IMR-90 (cell line): ENCODE results near the gene LRG1. TPM values are rescaled to one million over a fixed set of nuclear protein-coding genes. Genes with fewer than 3 reads are reported as not detected.

Experiments
- BHLHE40 ChIP-seq: fragments of 150-350 bp; IDR thresholded peaks from 2 replicates; pipeline ENCODE4 v1.6.1; 2016; ENCODE audit warnings: mild to moderate bottlenecking, low read depth, low read length
- MAFK ChIP-seq: IDR thresholded peaks from 2 replicates; pipeline ENCODE4 v1.6.1; 2012; ENCODE audit warnings: low read depth, low read length, improper control_type of control experiment
- POLR2A ChIP-seq: IDR thresholded peaks from 2 replicates; pipeline ENCODE4 v1.6.1; 2012; ENCODE audit warnings: mild to moderate bottlenecking, low read depth, low read length
- polyA plus RNA-seq, 3 experiments: library from polyadenylated mRNA; depleted of rRNA; stranded (reverse); fragments of >200 nt; gene quantifications; 2 replicates each; pipeline ENCODE4 v1.2.3, GENCODE V29; 2012; ENCODE audit warnings: low replicate concordance in 1 of 3
- total RNA-seq: library from RNA; depleted of rRNA; stranded (reverse); fragments of >200 nt; gene quantifications from 2 replicates; pipeline ENCODE4 v1.2.3, GENCODE V29; 2012

LRG1 gene
- total and polyA plus RNA-seq, 2 of the 4 experiments (the other 2 are of a cell fraction), result not detected

- TF ChIP-seq MAFK (no peak), POLR2A (no peak), BHLHE40 (no peak)
Observed at GRCh38 chr19:4576016-4576933, 36.4 kb upstream of the LRG1 start (continued).
